HG03103 (cell line): ENCODE data around the gene PKHD1.

Experiments
- ATAC-seq: cut with Tn5 transposase; IDR thresholded peaks from one replicate; pipeline ENCODE4 v1.9.1; 2021; ENCODE audit warnings: low read depth; ENCODE audit not compliant: unreplicated experiment

The PKHD1 gene

GRCh38 chr6:52109171-52109571 lies 21.8 kb upstream of the PKHD1 start:
- no peak for ATAC-seq

GRCh38 chr6:52108128-52108527 lies 20.7 kb upstream of the PKHD1 start:
- no peak for ATAC-seq

- no peak for ATAC-seq
Measured at GRCh38 chr6:52106994-52107393, 19.6 kb upstream of the PKHD1 start.

DNA sequence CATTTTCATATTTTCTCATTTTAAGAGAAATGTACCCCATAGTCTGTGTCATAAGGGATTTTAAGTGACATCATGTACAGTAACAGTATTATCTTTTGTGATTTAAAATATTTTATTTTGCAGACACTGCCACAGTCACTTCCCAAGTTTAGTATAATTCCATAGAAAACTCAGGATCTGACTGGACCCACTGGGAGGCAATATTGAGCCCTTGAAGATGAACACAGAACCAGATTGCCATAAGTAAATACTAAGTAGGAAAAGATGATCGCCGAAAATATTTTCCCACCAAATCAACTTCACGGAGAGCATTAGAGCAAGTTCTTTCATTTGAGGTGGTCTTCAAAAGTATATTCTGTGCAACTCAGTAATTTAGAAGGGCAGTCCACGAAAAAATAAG lies 17.6 kb upstream of the PKHD1 start:
- ATAC-seq = no peak

DNA sequence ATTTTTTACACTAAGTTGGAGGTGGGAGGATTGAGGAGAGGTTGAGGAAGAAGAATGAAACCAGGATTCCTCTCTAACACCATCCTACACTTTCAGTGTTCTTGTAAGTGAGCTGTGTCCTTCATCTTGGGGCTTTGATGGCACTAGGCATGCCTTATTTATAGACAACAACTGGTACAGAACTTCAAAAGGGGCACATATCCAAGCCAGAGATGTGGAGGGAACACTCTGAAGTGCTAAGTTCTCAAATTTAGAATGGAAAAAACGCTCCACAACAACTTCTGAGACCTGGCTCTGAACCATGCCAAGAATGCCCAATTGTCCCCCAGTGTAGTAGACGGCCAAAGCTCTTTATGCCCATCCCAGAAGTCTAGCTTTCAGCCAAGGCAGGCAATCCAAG lies 16.2 kb upstream of the PKHD1 start:
- ATAC-seq = no peak

DNA sequence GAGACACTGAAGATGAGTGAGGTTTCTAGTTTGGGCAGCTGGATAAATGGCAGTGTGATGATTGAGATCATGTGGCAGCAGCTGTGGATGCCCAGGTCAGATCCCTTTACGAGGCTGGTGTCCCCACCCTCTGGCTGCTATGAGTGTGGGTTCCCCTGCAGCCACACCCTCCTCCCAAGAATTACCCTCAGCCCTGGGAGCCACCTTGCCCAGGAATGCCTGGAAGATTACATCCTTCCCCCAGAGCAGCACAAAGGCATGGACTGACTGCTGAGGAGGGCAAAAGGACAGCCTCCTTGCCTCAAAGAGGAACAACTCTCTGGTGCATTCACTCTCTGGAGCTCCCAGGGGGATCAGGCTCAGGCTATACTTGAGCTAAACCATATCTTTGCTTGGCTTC lies 15.0 kb upstream of the PKHD1 start:
- ATAC-seq = no peak

DNA sequence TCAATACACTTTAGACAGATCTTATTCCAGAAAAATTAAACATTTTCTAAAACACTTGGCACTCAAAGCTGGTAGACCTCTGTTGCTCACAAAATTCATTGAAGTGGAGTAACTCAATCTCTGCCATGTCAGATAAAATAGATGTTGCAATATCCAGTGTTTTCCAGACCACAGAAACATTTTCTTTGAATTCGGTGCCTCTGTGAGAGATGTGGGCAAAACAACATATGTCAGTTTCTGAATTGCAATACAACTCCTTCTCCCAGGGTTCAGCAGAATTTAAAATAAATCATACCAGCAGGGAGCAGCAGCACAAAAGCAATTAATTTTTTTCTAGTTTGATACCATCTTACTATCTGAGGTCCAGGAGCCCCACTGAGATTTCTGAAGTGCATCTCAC lies 11.3 kb upstream of the PKHD1 start:
- no peak for ATAC-seq

DNA sequence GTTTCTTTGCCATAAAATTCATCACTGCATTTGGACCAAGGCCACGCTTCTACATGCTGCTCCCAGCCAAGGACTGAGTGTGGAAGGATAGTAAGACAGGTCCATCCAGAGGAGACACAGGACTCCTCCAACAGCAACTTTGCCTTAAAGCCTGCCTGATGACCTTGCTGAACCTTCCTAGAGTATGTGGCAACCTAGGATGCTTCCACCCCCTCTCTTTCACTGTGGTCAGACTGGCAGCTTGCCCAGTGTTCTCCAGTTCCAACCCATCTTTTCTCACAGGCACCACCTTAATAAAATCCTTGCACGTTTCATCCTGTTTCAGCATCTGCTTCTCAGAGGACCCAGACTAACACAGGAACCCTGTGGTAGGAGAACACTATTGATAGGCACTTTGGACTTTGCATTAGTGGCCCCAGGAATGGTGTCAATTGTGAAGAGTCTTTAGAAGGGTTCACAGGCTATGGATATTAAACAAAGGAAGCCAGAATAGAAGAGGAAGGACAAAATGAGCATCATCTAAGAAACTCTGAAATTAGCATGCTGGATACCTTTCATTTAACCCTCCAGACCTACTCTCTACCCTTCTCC lies 2.4 kb upstream of the PKHD1 start:
- ATAC-seq = no peak

GRCh38 chr6:52086741-52087140 lies 672 bp downstream of the PKHD1 start:
- ATAC-seq = no peak

- ATAC-seq = no peak
Measured at GRCh38 chr6:52081237-52081636, 6.2 kb downstream of the PKHD1 start.

DNA sequence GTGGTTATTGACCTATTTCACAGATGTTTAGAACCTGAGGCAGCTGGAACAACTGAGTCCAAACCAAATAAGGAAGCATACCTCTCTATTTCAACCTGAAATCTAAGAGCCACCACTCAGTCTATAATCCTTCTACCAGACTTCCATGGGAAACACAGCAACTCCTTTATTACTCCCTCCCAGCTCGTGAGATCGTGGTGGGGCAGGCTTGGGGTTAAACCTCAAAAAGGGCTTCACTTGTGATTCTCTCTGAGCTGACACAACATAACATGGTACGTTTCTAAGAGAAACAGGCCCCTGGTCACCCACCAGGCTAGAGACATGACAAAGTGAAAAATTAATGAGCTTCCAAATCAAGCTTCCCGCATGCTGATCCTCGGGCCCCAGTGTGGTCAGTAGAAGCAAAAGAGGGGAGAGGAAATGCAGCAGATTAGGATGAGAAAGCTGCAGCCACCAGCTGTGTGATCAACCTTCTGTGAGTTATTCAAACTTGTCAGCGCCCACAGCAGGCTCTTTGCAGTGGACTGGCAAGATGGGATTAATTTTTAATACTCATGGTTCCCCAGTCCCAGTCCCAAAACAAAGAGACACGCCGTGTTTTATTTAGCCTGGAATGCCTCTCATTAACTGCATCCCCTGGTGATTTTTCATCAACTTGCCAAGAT lies 9.3 kb downstream of the PKHD1 start:
- ATAC-seq = no peak

DNA sequence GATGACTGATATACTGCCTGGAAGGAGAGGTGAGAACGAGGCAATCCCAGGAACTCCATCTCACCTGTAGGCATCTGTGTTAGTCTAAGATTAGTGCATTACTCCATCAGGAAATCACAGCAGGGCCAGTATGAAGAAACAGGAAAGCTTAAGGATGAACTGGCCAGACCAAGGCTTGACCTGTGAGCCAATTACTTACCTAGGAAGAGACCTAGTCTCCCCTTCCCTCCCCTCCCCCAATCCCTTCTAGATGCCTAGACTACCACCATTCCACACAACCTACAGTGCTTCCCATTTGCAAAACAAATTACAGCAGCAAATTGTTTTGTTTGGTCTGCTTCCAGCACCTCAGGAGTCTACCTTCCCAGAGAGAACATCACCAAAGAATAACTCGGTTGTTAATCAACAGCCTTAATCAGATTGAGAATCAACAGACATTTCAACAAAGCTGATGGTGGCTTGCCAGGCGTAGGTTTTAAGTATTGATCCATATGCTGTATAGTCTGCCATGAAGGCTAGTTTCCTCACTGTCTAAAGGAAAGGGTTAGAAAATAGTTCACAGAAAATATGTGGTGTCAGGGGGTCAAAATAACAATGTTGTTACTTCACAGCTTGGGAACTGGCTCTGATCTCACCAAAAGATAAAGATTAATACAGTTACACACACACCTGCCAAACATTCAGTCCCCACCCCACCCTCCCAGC lies 10.1 kb downstream of the PKHD1 start:
- ATAC-seq = no peak

- ATAC-seq = no peak
Measured at GRCh38 chr6:52076791-52077179, 10.6 kb downstream of the PKHD1 start.

DNA sequence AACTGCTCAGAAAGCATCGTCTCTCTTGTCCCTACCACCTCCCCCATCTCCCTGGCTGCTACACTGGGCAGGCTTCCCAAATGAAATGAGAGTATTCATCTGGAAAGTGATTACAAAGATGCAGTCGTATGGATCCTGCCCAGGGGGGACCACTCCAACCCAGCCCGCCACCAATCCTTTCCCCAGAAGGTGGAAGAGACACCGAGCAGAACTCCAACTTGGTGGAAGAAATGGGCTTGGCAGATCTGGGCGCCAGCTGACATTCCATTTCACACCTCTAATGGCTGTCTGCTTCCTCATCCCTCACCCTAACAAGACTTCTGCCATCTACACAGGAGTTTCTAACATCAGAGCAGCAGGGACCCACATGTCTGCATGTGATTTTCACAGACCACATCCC lies 12.7 kb downstream of the PKHD1 start:
- ATAC-seq = no peak

DNA sequence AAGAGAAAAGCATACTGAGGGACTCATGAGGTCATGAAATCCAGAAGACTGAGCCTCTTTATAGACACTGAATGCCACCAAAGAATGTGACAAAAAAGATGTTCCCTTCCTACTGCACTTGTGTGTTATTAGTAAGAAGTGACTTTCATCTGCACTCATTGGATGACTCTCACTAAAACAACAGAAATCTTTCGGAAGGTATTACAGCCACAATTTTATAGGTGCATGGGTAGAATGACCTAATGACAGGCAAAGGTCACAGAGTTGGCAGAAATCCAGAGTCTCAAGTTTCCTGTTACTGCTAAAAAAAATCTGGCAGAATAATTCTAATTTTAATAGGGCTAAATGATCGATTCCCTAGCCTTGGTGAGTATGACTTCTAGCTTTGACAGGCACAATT lies 13.3 kb downstream of the PKHD1 start:
- ATAC-seq = no peak

DNA sequence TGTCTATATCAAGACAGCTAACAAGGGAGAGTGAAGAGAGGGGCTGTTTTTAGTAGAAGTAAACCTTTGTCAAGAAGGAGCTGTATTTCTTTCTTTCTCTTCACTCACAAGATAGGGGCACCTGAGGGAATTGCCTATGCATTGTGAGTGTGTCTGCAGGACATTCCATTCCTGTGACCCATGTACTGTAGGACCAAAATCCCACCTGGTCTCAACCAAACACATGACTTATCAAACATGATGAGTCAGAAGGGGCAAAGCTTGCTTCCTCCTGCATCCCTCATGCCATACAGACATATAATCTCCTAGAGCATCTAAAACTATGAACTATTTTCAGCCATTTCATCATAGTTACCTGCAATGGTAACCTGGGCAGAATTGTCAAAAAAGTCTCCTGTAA lies 21.8 kb downstream of the PKHD1 start:
- no peak for ATAC-seq

- ATAC-seq = peak; percentile 98
Measured at GRCh38 chr6:52063584-52064344, 23.6 kb downstream of the PKHD1 start.

GRCh38 chr6:52061481-52061880 lies 25.9 kb downstream of the PKHD1 start:
- ATAC-seq = no peak

- ATAC-seq = no peak
Measured at GRCh38 chr6:52059821-52060220, 27.6 kb downstream of the PKHD1 start.

DNA sequence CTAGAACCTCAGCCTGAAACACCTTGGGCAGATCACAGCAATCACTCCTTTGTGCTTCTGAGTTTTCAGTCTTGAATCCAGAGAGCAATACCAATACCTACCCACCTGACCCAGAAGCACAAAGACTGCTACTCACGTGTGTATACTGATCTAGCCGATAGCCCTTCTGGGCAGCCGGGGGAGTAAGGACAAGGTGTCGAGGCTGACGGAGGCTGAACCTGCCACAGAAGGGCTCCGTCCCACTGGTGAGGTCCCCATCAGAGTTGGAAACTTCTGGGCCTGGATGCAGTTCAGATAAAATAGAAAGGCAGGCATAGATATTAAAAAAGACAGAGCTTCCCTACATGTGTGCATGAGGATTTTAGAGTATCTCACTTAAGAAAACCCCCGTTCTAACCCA lies 32.0 kb downstream of the PKHD1 start:
- no peak for ATAC-seq

- ATAC-seq = no peak
Measured at GRCh38 chr6:52053038-52053695, 34.2 kb downstream of the PKHD1 start.
